Cerebellar cortex (tissue), 1 donor: Measurements from ENCODE around the gene FIBIN.
A peak's percentile ranks its signal among the peaks of the same experiment; 100 is the strongest.
"Not testable (repeated sequence)": the region's sequence is repeated elsewhere in the genome, so short reads cannot be mapped to it uniquely, and the experiment has no call there.

ENCODE experiments used
- DNase-seq: peaks from one replicate; pipeline ENCODE4 v3.0.0-alpha.2; 2015; ENCODE audit warnings: low spot score

FIBIN gene

GRCh38 chr11:26977209-26977608 lies 16.7 kb upstream of the FIBIN start:
- not testable (repeated sequence) for DNase-seq

- no peak for DNase-seq
Measured at GRCh38 chr11:26983645-26984044, 10.3 kb upstream of the FIBIN start.

- DNase-seq, result no peak
Measured at GRCh38 chr11:26985470-26985869, 8.4 kb upstream of the FIBIN start.

- DNase-seq, result no peak
Measured at GRCh38 chr11:26985943-26986342, 8.0 kb upstream of the FIBIN start.

DNA sequence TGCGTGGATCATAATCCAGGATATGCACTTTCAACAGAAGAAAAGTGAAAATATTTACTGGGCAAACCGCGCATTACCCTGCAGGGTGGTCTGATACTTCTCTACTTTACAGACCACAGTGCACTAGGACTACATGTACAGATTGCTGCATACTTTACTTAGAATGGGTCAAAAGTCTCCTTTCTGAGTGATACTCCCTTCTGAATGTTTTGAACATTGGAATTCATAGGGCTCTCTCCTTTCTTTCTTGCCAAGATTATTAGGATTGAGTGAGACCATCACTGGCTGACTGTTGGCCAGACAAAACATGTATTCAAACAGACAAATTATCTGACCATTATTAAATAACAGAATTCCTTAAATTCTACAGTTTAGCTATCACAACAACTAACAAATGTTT lies 6.6 kb upstream of the FIBIN start:
- no peak for DNase-seq

DNA sequence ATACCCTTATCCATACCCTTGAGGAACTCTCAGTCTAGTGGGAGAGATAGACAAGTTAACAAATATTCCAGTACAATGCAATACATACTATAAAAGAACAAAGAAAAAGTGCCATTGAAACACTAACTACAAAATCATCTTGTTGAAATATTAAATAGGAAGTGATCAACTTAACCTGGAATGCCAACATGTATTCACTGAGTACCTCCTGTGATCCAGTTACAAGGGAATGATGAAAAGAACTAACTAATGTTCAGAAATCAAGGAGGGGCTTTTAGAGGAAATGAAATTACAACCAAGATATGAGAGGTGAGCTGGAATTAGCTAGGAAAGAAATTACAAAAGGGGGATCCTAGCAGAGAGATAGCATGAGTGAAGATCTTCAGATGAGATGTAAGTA lies 6.2 kb upstream of the FIBIN start:
- no peak for DNase-seq

DNA sequence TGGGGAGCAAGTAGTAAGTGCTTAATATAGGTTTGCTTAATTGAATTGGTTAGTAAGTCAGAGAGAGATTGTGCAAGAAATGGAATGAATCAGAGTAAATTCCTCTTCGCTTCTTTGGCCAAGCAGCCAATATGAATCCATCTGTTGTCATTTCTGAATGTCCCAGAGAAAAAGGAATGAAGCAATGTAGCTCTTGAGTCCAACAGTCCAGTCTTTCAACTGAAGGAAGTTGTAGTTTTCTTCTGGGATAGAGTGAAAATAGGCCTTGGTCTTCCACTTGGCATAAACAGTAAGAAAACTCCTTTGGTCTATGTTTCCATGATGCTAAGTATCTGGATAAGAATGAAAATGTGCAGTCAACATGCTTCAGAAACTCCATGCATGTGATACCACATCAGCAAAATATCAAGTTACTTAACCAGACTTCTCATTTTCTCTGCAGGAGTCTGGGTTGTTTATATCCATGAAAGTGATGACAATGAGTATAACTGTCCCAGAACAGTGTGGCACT lies 1.8 kb upstream of the FIBIN start:
- DNase-seq, result no peak

GRCh38 chr11:26994631-26995095 lies 751 bp downstream of the FIBIN start:
- no peak for DNase-seq

DNA sequence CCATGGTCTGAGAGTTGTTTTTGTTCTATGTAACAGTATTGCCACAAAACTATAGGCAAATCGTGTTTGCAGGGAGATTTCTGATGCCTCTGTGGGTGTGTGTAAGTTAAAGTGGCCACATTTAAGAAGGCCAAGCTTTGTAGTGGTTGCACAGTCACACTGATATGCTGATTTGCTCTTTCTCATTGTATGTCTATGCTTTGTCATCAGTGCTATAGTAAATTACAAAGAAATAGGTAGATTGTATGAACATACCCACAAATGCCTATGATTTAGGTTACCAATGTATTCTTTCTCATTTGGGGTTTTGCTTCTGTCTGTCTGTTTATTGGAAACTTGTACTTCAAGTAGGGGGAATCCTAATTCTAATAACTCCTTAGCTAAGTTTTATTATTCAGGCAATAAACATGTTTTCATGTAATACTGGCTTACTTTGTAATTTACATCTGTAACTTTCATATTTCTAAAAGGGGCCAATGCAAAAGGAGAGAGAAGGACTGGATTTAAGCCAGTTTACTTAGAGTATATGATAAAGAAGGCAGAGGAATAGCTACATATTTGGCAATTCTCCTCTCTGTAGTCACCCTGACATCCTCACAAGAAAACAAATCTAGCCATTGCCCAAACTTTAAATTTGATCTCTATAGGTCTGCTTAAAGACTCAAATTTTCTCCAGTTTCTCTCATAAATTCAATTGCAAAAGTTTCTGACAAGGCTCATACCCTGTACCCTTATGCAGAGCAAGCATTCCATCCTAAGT lies 2.0 kb downstream of the FIBIN start:
- peak; percentile 3 for DNase-seq

DNA sequence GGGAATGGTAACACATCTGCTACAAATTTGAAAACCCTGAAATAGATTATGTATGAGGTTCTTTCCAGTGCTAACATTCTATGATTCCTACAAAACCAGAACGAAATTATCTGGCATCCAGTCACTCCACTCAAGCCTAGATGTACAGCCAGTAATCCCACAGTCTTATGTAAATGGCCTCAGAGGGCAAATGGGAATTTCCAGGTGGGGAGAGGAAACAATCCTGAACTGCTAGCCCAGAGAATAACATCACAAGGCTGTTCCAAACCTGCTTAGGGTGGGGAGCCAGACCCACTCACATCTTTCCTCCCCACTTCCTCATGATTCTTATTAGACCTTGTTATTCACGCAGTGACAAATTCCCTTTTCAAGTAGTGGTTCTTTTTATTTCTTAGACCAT lies 3.5 kb downstream of the FIBIN start:
- no peak for DNase-seq

GRCh38 chr11:27001136-27001730 lies 7.3 kb downstream of the FIBIN start:
- not testable (repeated sequence) for DNase-seq

DNA sequence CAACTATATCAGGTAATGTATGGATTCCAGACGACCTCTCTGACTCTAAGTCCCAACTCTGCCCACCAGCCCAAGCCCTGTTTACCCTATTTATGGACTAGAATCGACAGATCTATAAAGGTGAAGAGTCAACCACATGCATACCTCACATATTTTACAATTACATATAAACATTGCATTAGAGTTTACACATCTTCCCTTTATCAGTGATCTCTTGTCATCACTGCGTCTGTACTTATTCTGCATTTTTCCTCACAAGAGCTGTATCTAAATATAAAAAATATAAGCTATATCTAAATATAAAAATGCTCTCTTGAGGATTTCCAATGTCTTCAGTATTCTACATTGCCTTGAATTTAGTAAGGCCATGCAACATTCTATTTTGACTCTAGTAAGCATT lies 8.5 kb downstream of the FIBIN start:
- no peak for DNase-seq

DNA sequence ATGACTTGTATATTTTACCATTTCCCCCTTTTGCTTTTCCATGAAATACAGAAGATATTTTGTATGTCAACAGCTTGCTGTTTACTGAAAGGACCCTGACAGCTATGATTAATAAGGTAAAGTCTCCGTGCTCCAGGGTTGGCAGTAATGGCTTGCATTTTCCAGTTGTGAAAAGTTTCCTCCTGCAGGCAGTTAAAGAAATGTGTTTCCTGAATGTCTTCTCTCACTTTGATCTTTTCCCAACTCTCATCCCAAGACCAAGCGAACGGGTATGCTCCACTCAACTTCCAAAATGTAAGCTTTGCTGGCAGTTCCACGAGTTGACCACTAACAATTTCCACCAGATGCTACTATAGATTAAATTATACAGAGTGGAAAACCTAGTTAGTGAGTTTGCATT lies 8.9 kb downstream of the FIBIN start:
- DNase-seq, result no peak

GRCh38 chr11:27004103-27004502 lies 10.2 kb downstream of the FIBIN start:
- DNase-seq, result no peak

- DNase-seq, result no peak
Measured at GRCh38 chr11:27008811-27009535, 15.1 kb downstream of the FIBIN start.

GRCh38 chr11:27011560-27012233 lies 17.8 kb downstream of the FIBIN start:
- DNase-seq, result no peak

DNA sequence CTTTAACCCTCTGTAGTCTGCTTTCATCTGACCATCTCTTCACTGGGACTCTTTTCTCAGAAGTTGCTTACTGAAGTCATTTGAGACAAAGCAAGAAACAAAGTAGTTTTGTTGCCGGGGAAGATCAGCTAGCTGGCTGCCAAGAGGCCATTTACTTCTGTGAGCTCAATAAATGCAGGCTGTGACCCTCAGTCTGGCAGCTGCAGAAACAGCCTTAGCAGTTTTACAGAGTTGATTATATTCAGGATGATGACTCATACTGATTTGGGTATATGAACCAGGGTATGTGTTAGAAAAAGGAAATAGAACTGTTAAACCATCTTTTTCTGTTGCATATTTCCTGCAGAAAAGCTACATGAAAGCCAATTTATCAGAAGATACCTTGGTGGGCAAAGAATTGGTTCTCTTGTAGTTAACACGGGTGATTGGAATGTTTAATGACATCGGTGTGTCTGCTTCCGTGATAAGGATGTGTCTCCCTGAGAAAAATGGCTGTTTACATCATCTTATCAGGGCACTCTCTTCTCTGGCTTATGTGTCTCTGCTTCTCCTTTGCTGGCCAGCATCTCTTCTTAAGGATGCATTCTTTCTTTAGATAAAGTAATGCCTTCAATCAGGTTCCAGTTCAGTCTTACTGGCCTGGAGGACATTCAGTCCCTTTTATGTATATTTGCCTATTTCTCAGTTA lies 18.5 kb downstream of the FIBIN start:
- no peak for DNase-seq

DNA sequence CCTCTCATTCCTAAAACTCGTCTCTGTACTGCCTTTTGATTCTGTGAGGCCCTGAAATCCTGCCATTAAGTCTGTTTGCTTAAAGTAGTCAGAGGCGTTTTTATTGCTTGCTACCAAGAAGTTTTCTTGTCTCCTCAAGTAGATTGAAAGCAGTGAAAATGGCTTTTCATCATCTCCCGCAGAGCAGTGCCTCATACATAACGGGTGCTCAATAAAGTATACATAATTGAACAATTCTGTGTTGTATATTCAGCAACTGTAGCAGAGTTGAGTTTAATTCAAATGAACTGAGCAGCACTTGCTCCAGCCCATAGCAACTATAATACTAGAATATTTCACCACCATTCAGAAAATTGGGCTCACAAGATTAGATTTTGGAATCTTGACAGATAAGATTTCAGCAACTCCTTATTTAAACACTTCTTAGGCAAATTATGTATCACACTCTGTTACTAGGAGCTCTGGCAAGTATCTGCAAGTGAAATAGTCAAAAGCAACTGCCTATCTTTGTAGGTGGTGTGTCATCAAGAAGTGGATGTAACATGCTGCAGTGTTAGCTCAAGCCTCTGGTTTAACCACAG lies 20.0 kb downstream of the FIBIN start:
- no peak for DNase-seq

DNA sequence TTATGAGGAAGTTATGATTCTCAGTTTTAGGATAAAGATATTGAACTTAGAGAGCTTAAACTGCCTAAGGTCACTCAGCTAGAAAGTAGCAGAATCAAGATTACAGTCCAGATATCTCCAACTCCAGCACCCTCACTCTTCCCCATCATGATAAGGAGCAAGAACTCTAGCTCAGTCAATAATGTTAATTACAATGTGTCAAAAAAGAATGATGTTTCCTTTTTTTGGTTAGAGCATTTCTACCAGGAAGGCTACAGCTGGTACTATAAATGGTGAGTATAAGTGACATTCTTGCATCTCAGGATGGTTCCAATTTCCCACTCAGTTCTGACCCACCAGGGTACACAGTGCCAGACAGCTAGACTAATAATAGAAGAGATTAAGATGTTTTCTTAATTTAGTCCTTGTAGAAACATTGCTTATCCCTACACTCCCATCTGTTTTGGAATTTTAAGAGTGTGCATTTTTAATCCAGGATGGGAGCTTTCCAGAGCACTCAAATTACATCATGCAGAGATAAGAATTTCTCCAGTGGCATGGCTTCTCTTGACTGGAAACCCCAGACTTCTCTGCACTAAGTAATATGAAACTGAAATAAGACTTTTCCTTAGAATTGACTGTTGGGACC lies 25.1 kb downstream of the FIBIN start:
- no peak for DNase-seq

DNA sequence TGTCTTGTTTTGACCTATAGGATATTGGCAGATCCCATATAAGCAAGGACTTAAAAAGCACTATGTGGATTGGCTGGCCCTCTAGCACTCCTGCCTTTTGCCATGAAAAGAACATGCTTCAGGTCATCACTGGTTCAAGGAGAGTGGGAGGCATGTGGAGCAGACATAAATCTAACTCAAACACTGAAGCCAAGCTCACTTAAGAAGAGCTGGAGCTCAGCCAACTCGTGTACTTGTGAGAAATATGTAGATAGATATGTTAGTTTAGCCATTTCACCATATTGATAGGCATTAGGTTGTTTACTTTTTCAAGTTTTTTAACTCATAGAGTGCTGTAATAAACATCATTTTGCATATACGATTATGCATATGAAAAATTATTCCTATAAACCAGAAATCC lies 26.8 kb downstream of the FIBIN start:
- DNase-seq, result no peak
